ENCODE measurements around the gene STT3B. TPM values are rescaled to one million over a fixed set of nuclear protein-coding genes. Genes with fewer than 3 reads are reported as not detected.

The STT3B gene
- total RNA-seq, 2 donors from 2014 or later = 44.5 to 65.1 TPM

DNA sequence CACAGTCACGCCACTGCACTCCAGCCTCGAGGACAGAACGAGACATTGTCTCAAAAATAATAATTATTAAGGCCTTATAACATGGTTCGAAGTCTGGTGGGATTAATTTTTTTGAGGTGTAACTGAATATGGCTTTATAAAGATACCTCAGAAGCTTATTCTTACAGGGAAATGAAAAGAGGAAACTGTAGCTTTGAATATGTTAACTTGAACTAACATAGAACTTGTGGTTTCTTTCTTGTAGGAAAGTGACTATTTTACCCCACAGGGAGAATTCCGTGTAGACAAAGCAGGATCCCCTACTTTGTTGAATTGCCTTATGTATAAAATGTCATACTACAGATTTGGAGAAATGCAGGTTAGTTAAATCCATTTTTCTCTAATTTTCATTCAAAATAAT is 96.3 kb downstream of the STT3B start:
- intact Hi-C loops (cut with DNase I) = no loop called here
- DNase-seq (no peak), ATAC-seq (no peak)
- WGBS, 2 donors = 80 to 97% methylated on average over 5 of the region's 5 CpGs
- Histone ChIP-seq H3K9me3 (no peaks in the 10 kb centered on the region), H3K4me3 (no peak overlapping the region), H3K36me3 (replicated peaks in 1 of 2; ENCODE audit: insufficient read depth in 1 of 2, low read depth in 2 of 2) (peaks cover 0 to 26% of the 10 kb centered on the region in 2 donors), H3K4me1 (no peaks in the 10 kb centered on the region), H3K27me3 (no peaks in the 10 kb centered on the region), H3K27ac (no peak overlapping the region)
- TF ChIP-seq, protein P1, sequence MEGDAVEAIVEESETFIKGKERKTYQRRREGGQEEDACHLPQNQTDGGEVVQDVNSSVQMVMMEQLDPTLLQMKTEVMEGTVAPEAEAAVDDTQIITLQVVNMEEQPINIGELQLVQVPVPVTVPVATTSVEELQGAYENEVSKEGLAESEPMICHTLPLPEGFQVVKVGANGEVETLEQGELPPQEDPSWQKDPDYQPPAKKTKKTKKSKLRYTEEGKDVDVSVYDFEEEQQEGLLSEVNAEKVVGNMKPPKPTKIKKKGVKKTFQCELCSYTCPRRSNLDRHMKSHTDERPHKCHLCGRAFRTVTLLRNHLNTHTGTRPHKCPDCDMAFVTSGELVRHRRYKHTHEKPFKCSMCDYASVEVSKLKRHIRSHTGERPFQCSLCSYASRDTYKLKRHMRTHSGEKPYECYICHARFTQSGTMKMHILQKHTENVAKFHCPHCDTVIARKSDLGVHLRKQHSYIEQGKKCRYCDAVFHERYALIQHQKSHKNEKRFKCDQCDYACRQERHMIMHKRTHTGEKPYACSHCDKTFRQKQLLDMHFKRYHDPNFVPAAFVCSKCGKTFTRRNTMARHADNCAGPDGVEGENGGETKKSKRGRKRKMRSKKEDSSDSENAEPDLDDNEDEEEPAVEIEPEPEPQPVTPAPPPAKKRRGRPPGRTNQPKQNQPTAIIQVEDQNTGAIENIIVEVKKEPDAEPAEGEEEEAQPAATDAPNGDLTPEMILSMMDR (IDR thresholded peaks at IDR 0.05) = no peak
- TF ChIP-seq POLR2A (IDR thresholded peaks at IDR 0.05) = no peak

DNA sequence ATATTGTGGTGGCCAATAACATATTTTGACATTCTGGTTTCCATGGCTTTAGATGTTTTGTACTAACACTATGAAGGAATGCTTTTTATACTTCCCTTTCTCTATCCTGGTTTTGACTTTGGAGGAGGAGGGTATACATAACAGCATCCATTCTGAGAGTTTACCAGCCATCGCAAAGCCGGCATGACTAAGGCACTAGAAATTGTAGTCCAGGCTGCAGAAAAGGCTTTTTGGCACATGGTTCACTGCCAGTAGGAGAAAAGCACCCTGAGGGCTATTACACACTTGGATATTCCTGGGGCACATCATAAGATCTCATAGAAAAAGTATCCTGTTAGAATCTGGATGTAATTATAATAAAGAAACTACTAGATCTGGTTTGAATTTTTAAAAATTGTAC is 101.8 kb downstream of the STT3B start:
- intact Hi-C loops (cut with DNase I) = no loop called here
- DNase-seq (no peak), ATAC-seq (no peak)
- peaks cover 0 to 11% of the 10 kb centered on the region in 2 donors for H3K36me3 ChIP-seq (replicated peaks in 1 of 2; ENCODE audit: insufficient read depth in 1 of 2, low read depth in 2 of 2)
- no peaks in the 10 kb centered on the region for H3K27me3 ChIP-seq
- H3K9me3 ChIP-seq = no peaks in the 10 kb centered on the region
- no peaks in the 10 kb centered on the region for H3K4me1 ChIP-seq
- H3K4me3 ChIP-seq = no peak overlapping the region
- 70 to 90% methylated on average over 2 of the region's 2 CpGs for WGBS, 2 donors
- H3K27ac ChIP-seq = no peak overlapping the region
- no peak for TF ChIP-seq POLR2A (IDR thresholded peaks at IDR 0.05)
- TF ChIP-seq, protein P1 (IDR thresholded peaks at IDR 0.05) = no peak

DNA sequence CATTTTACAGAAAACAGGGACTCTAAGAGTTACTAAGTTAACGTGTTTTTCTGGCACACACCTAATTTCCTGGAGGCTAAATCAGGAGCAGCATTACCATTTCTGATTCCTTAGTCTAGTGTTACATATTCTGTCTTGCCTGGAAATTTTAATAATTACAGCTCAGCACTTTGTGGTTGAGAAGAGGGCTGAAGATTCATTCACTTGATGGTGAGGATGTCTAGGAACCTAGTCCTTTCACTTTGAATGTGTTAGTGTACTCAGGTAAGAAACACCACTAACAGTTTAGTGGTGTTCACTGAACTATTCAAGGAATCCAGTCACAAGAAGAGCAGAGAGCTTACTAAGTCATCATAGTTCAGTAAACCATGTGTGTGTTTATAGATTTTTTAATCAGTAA is 102.8 kb downstream of the STT3B start:
- no peaks in the 10 kb centered on the region for H3K4me1 ChIP-seq
- DNase-seq (no peak), ATAC-seq (no peak)
- H3K27ac ChIP-seq = no peak overlapping the region
- H3K27me3 ChIP-seq = no peaks in the 10 kb centered on the region
- H3K9me3 ChIP-seq = no peaks in the 10 kb centered on the region
- 70 to 74% methylated on average over 1 of the region's 1 CpG for WGBS, 2 donors
- no peak for TF ChIP-seq POLR2A (IDR thresholded peaks at IDR 0.05)
- TF ChIP-seq, protein P1 (IDR thresholded peaks at IDR 0.05) = no peak
- intact Hi-C loops (cut with DNase I) = no loop called here
- no peak overlapping the region for H3K4me3 ChIP-seq
- H3K36me3 ChIP-seq (replicated peaks in 1 of 2; ENCODE audit: insufficient read depth in 1 of 2, low read depth in 2 of 2) = peaks cover 0 to 9% of the 10 kb centered on the region in 2 donors

DNA sequence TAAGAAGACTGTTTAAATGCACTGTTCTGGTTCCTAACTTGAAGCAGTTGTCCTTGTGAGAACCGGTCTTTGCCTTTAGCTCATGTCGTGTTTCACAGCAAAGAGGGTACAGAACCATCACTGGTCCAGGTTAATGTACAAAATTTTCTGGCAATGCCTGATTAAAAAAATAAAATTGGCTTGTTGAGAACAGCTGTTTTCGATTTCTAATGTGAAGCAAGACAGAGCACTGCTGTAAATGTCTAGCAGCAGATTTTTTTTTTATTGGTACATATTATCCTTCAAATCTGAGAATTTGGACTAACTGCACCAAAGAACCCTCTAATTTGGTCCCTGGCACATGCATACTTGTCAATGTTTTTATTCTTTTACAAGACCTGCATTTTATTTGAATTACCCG is 103.3 kb downstream of the STT3B start:
- Histone ChIP-seq H3K4me3 (no peak overlapping the region), H3K27me3 (no peaks in the 10 kb centered on the region), H3K36me3 (replicated peaks in 1 of 2; ENCODE audit: insufficient read depth in 1 of 2, low read depth in 2 of 2) (peaks cover 0 to 7% of the 10 kb centered on the region in 2 donors), H3K9me3 (no peaks in the 10 kb centered on the region), H3K27ac (no peak overlapping the region), H3K4me1 (no peaks in the 10 kb centered on the region)
- TF ChIP-seq POLR2A (IDR thresholded peaks at IDR 0.05) = no peak
- TF ChIP-seq, protein P1 (IDR thresholded peaks at IDR 0.05) = no peak
- ATAC-seq (no peak), DNase-seq (no peak)
- intact Hi-C loops (cut with DNase I) = no loop called here
- WGBS, 2 donors = 87 to 88% methylated on average over 4 of the region's 4 CpGs

DNA sequence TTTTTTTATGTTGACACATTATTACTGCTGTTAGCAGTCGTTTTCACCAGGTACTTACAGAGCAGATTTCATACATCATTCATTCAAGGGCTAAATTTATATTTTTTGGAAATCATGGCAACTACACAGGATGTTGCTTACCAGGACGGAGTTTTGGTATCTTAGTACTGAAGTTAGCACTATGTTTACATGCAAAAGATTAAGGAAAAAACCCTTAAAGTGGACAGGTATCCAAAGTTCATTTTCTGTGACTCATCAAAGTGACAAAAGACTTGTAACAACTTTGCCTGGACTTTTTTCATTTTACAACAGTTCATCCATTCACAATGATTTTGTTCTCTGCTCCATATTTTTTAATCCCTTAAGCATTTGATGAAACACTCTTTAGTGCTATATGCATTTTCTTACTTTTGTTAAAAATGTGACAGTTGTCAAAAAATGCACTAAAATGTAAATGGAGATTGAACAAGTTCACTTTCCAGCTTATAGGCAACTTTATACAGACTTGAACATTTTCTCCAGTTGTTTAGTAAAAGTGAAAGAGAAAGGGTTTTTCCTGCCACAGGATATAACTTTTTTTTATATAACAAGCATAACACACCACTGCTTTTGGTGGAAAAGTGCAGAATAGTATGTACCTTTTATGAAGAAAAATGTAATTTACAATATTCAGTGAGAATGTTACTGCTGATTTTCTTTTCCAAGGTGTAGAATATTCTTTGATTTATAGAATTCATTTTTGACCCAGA is 104.1 kb downstream of the STT3B start:
- Histone ChIP-seq H3K4me1 (no peaks in the 10 kb centered on the region), H3K4me3 (no peak overlapping the region), H3K27me3 (no peaks in the 10 kb centered on the region), H3K9me3 (no peaks in the 10 kb centered on the region), H3K36me3 (replicated peaks in 1 of 2; ENCODE audit: insufficient read depth in 1 of 2, low read depth in 2 of 2) (peaks cover 0 to 7% of the 10 kb centered on the region in 2 donors), H3K27ac (no peak overlapping the region)
- no peak for DNase-seq
- intact Hi-C loops (cut with DNase I) = no loop called here
- ATAC-seq = no peak
- no peak for TF ChIP-seq POLR2A (IDR thresholded peaks at IDR 0.05)
- TF ChIP-seq, protein P1 (IDR thresholded peaks at IDR 0.05) = no peak
- WGBS, 2 donors = 36 to 44% methylated on average over 2 of the region's 2 CpGs

All from body of pancreas (tissue), 4 donors.